IPS-15b (cell line): ENCODE data around the gene GSK3B.

Experiments
- H3K27me3 ChIP-seq: one replicate; pipeline ENCODE4 v1.6.1; 2013; ENCODE audit warnings: low read length; ENCODE audit not compliant: control insufficient read depth, insufficient read depth
- H3K36me3 ChIP-seq: one replicate; pipeline ENCODE4 v1.6.1; 2013; ENCODE audit warnings: low read length; ENCODE audit not compliant: control insufficient read depth, insufficient read depth
- H3K4me1 ChIP-seq: one replicate; pipeline ENCODE4 v1.6.1; 2013; ENCODE audit warnings: mild to moderate bottlenecking, low read length; ENCODE audit not compliant: control insufficient read depth, insufficient read depth
- H3K4me3 ChIP-seq: one replicate; pipeline ENCODE4 v1.5.1; 2013; ENCODE audit warnings: low read depth, low read length
- H3K9ac ChIP-seq: one replicate; pipeline ENCODE4 v1.6.1; 2013; ENCODE audit warnings: low read depth, mild to moderate bottlenecking, low read length
- H3K9me3 ChIP-seq: one replicate; pipeline ENCODE4 v1.6.1; 2013; ENCODE audit warnings: mild to moderate bottlenecking, low read length; ENCODE audit not compliant: control insufficient read depth, insufficient read depth

GSK3B gene

GRCh38 chr3:120093911-120094775 is at the start of gene GSK3B:
Gene GSK3B (minus strand): TSS chr3:120094447. CDS start chr3:120093434, 1,013 bp downstream.
- no peaks in the 10 kb centered on the region for H3K9me3 ChIP-seq
- peak within 1 kb of the TSS; percentile 99 for H3K9ac ChIP-seq
- no peaks in the 10 kb centered on the region for H3K27me3 ChIP-seq
- H3K4me1 ChIP-seq, result no peaks in the 10 kb centered on the region
- H3K4me3 ChIP-seq, result peak within 1 kb of the TSS; percentile 92
- no peaks in the 10 kb centered on the region for H3K36me3 ChIP-seq

GRCh38 chr3:120143676-120144075 is 49.4 kb upstream of the GSK3B start:
- Histone ChIP-seq H3K36me3 (no peaks in the 10 kb centered on the region), H3K9ac (no peak overlapping the region), H3K4me3 (no peak overlapping the region), H3K27me3 (no peaks in the 10 kb centered on the region), H3K9me3 (no peaks in the 10 kb centered on the region), H3K4me1 (no peaks in the 10 kb centered on the region)

- Histone ChIP-seq H3K4me1 (no peaks in the 10 kb centered on the region), H3K9ac (no peak overlapping the region), H3K4me3 (no peak overlapping the region), H3K9me3 (no peaks in the 10 kb centered on the region), H3K36me3 (no peaks in the 10 kb centered on the region), H3K27me3 (no peaks in the 10 kb centered on the region)
Observed at GRCh38 chr3:120142236-120142635, 48.0 kb upstream of the GSK3B start.

- no peaks in the 10 kb centered on the region for H3K4me1 ChIP-seq
- no peaks in the 10 kb centered on the region for H3K27me3 ChIP-seq
- H3K4me3 ChIP-seq, result no peak overlapping the region
- H3K36me3 ChIP-seq, result no peaks in the 10 kb centered on the region
- H3K9me3 ChIP-seq, result no peaks in the 10 kb centered on the region
- H3K9ac ChIP-seq, result no peak overlapping the region
Observed at GRCh38 chr3:120140098-120140742, 46.0 kb upstream of the GSK3B start.

DNA sequence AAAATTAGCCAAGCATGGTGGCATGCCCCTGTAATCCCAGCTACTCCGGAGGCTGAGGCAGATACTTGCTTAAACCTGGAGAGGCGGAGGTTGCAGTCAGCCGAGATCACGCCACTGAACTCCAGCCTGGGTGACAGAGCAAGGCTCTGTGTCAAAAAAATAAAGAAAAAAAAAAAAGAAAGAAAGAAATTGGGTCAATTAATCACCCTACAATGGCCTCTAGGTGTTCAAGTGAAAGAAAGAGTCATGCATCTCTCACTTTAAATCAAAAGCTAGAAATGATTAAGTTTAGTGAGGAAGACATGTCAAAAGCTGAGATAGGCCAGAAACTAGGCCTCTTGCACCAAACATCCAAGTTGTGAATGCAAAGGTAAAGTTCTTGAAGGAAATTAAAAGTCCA is 44.9 kb upstream of the GSK3B start:
- Histone ChIP-seq H3K9me3 (no peaks in the 10 kb centered on the region), H3K36me3 (no peaks in the 10 kb centered on the region), H3K4me3 (no peak overlapping the region), H3K9ac (no peak overlapping the region), H3K27me3 (no peaks in the 10 kb centered on the region), H3K4me1 (no peaks in the 10 kb centered on the region)

GRCh38 chr3:120137548-120137947 is 43.3 kb upstream of the GSK3B start:
- Histone ChIP-seq H3K9me3 (no peaks in the 10 kb centered on the region), H3K4me1 (no peaks in the 10 kb centered on the region), H3K27me3 (no peaks in the 10 kb centered on the region), H3K4me3 (no peak overlapping the region), H3K36me3 (no peaks in the 10 kb centered on the region), H3K9ac (no peak overlapping the region)

- no peak overlapping the region for H3K9ac ChIP-seq
- no peaks in the 10 kb centered on the region for H3K36me3 ChIP-seq
- H3K9me3 ChIP-seq, result no peaks in the 10 kb centered on the region
- H3K27me3 ChIP-seq, result no peaks in the 10 kb centered on the region
- H3K4me3 ChIP-seq, result no peak overlapping the region
- no peaks in the 10 kb centered on the region for H3K4me1 ChIP-seq
Observed at GRCh38 chr3:120130656-120131055, 36.4 kb upstream of the GSK3B start.

DNA sequence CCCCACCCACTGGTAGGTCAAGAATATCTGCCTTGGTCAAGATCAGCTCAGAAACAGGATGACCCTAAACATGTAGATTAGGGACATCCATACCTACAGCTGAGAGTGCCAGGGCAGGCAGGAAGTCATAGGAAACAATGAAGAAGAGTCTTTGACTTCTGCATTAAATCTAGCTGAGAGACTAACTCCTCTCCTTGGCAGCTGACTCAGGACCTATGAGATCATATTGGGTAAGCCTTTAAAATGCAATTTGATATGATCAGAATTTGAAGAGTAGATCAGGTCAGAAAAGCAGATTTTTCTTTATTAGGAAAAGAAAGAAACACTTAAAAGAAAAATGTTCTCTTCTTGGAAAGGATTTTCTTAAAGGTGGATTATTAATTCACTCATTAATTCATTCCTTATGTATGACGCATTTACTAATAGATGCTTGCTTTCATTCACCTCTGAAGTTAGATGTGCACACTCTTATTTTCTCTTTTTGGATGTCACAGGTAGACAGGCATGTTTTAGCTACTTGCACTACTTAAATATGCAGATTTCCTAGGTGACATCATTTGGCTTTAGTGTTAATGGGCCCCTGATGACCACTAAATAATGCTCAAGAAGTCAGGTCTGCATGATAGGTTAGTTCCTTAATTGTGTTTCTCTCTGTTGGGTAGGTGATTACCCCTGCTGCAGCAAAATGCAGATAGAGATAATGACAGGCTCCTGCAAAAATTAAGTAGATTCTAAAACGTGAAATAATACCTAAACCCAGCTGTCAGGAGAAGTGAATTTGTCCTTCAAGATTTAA is 35.7 kb upstream of the GSK3B start:
- H3K4me1 ChIP-seq, result no peaks in the 10 kb centered on the region
- H3K4me3 ChIP-seq, result no peak overlapping the region
- no peaks in the 10 kb centered on the region for H3K27me3 ChIP-seq

GRCh38 chr3:120129051-120129450 is 34.8 kb upstream of the GSK3B start:
- no peaks in the 10 kb centered on the region for H3K36me3 ChIP-seq
- H3K9ac ChIP-seq, result no peak overlapping the region
- H3K4me1 ChIP-seq, result no peaks in the 10 kb centered on the region
- H3K9me3 ChIP-seq, result no peaks in the 10 kb centered on the region
- no peak overlapping the region for H3K4me3 ChIP-seq
- no peaks in the 10 kb centered on the region for H3K27me3 ChIP-seq

More for the DNA sequence above, 35.7 kb upstream of the GSK3B start:
- Histone ChIP-seq H3K9me3 (no peaks in the 10 kb centered on the region), H3K36me3 (no peaks in the 10 kb centered on the region), H3K9ac (no peak overlapping the region)

GRCh38 chr3:120125992-120126391 is 31.7 kb upstream of the GSK3B start:
- Histone ChIP-seq H3K9me3 (no peaks in the 10 kb centered on the region), H3K4me1 (no peaks in the 10 kb centered on the region), H3K9ac (no peak overlapping the region), H3K36me3 (no peaks in the 10 kb centered on the region), H3K27me3 (no peaks in the 10 kb centered on the region), H3K4me3 (no peak overlapping the region)

- Histone ChIP-seq H3K27me3 (no peaks in the 10 kb centered on the region), H3K4me3 (no peak overlapping the region), H3K4me1 (no peaks in the 10 kb centered on the region), H3K9ac (no peak overlapping the region), H3K36me3 (no peaks in the 10 kb centered on the region), H3K9me3 (no peaks in the 10 kb centered on the region)
Observed at GRCh38 chr3:120119846-120120510, 25.7 kb upstream of the GSK3B start.
